Fibroblast of villous mesenchyme (primary cell): ENCODE data around the gene ZSCAN2. TPM values are rescaled to one million over a fixed set of nuclear protein-coding genes. Genes with fewer than 3 reads are reported as not detected.
"Not testable (repeated sequence)": the region's sequence is repeated elsewhere in the genome, so short reads cannot be mapped to it uniquely, and the experiment has no call there.

Experiments
- DNase-seq: peaks from one replicate; pipeline ENCODE4 v3.0.0-alpha.2; 2010; ENCODE audit warnings: low read depth
- H3K4me3 ChIP-seq: 2 replicates; pipeline ENCODE4 v1.5.1; 2011; ENCODE audit warnings: low read depth, mild to moderate bottlenecking, low read length
- CTCF ChIP-seq: IDR thresholded peaks from 2 replicates; pipeline ENCODE4 v1.5.1; 2012; ENCODE audit warnings: low read depth, mild to moderate bottlenecking, low read length; ENCODE audit not compliant: insufficient read depth
- total RNA-seq: library from RNA; depleted of rRNA; stranded (reverse); fragments of >200 nt; gene quantifications from 2 replicates; pipeline ENCODE4 v1.2.3, GENCODE V29; 2012

The ZSCAN2 gene
- total RNA-seq, result 5.6 and 7.1 TPM in 2 replicates

- H3K4me3 ChIP-seq, result peak within 1 kb of the TSS; percentile 98
- TF ChIP-seq CTCF, result no peak
Observed at GRCh38 chr15:84600687-84601554, at the start of gene ZSCAN2. Gene ZSCAN2 (plus strand): TSS chr15:84601009. CDS start chr15:84603928, 2,919 bp downstream.

GRCh38 chr15:84551624-84552023 is 49.2 kb upstream of the ZSCAN2 start:
- DNase-seq, result not testable (repeated sequence)

More at GRCh38 chr15:84600687-84601554, at the start of gene ZSCAN2:
- peak; percentile 91 for DNase-seq

GRCh38 chr15:84552896-84553295 is 47.9 kb upstream of the ZSCAN2 start:
- TF ChIP-seq CTCF, result no peak
- DNase-seq, result no peak
- H3K4me3 ChIP-seq, result no peak overlapping the region

More at GRCh38 chr15:84551624-84552023, 49.2 kb upstream of the ZSCAN2 start:
- not testable (repeated sequence) for H3K4me3 ChIP-seq

- not testable (repeated sequence) for H3K4me3 ChIP-seq, DNase-seq
Observed at GRCh38 chr15:84556690-84557089, 44.1 kb upstream of the ZSCAN2 start.

- DNase-seq, result not testable (repeated sequence)
Observed at GRCh38 chr15:84568021-84568420, 32.8 kb upstream of the ZSCAN2 start.

GRCh38 chr15:84570164-84570735 is 30.6 kb upstream of the ZSCAN2 start:
- peak; percentile 27 for DNase-seq
- H3K4me3 ChIP-seq, result peak overlapping the region; percentile 76
- TF ChIP-seq CTCF, result no peak

More at GRCh38 chr15:84568021-84568420, 32.8 kb upstream of the ZSCAN2 start:
- H3K4me3 ChIP-seq, result not testable (repeated sequence)

GRCh38 chr15:84572231-84572630 is 28.6 kb upstream of the ZSCAN2 start:
- no peak for TF ChIP-seq CTCF
- no peak overlapping the region for H3K4me3 ChIP-seq
- DNase-seq, result peak; percentile 6

- TF ChIP-seq CTCF, result no peak
- no peak for DNase-seq
- no peak overlapping the region for H3K4me3 ChIP-seq
Observed at GRCh38 chr15:84575493-84575892, 25.3 kb upstream of the ZSCAN2 start.

- DNase-seq, result not testable (repeated sequence)
Observed at GRCh38 chr15:84577891-84578290, 22.9 kb upstream of the ZSCAN2 start.

GRCh38 chr15:84579261-84579721 is 21.5 kb upstream of the ZSCAN2 start:
- DNase-seq, result peak; percentile 45
- H3K4me3 ChIP-seq, result not testable (repeated sequence)

More at GRCh38 chr15:84577891-84578290, 22.9 kb upstream of the ZSCAN2 start:
- H3K4me3 ChIP-seq, result not testable (repeated sequence)

- not testable (repeated sequence) for DNase-seq, H3K4me3 ChIP-seq
Observed at GRCh38 chr15:84581676-84582428, 19.0 kb upstream of the ZSCAN2 start.
